Gastroesophageal sphincter (tissue), 3 donors: Measurements from ENCODE around the gene AGAP2.

Source experiments
- CTCF ChIP-seq, 4 experiments: fragments of 200-600 bp in 2 of 4; fragments of 450-650 bp in 2 of 4; sonication (generic) in 1 of 4; IDR thresholded peaks; one replicate each; pipeline ENCODE4 v1.5.1; 2017 to 2019; ENCODE audit warnings: antibody characterized with exemption in 4 of 4, mild to moderate bottlenecking in 2 of 4, moderate library complexity in 2 of 4
- EP300 ChIP-seq: sonication (generic); formaldehyde crosslinking; IDR thresholded peaks from one replicate; pipeline ENCODE4 v1.6.1; 2017; ENCODE audit warnings: antibody characterized with exemption, mild to moderate bottlenecking
- POLR2A ChIP-seq, 2 donors: fragments of 450-650 bp; IDR thresholded peaks; one replicate each; pipeline ENCODE4 v1.6.1; 2017; ENCODE audit warnings: antibody characterized with exemption in 2 of 2, mild to moderate bottlenecking in 2 of 2, moderate library complexity in 1 of 2
- POLR2AphosphoS5 ChIP-seq: sonication (generic); formaldehyde crosslinking; IDR thresholded peaks from one replicate; pipeline ENCODE4 v1.6.1; 2017; ENCODE audit warnings: antibody characterized with exemption

GRCh38 chr12:57771236-57771872, 32.8 kb upstream of the AGAP2 start:
- TF ChIP-seq POLR2AphosphoS5 (no peak), CTCF (IDR thresholded peaks at IDR 0.05) (no peak), POLR2A (IDR thresholded peaks at IDR 0.05) (no peak), EP300 (no peak)
